HG03159 (cell line): ENCODE results near the gene SH3D21.

Experiments
- ATAC-seq: cut with Tn5 transposase; IDR thresholded peaks from one replicate; pipeline ENCODE4 v1.9.1; 2021; ENCODE audit warnings: mild to moderate bottlenecking, moderate library complexity; ENCODE audit not compliant: unreplicated experiment

SH3D21 gene

GRCh38 chr1:36355811-36356210, 49.6 kb downstream of the SH3D21 start:
- ATAC-seq = no peak

- ATAC-seq = no peak
Measured at GRCh38 chr1:36358514-36359084, 52.4 kb downstream of the SH3D21 start.

GRCh38 chr1:36359383-36359782, 53.2 kb downstream of the SH3D21 start:
- no peak for ATAC-seq

- no peak for ATAC-seq
Measured at GRCh38 chr1:36359911-36360550, 53.9 kb downstream of the SH3D21 start.

GRCh38 chr1:36365381-36365780, 59.2 kb downstream of the SH3D21 start:
- ATAC-seq = no peak

- ATAC-seq = no peak
Measured at GRCh38 chr1:36366091-36366661, 60.0 kb downstream of the SH3D21 start.

GRCh38 chr1:36367066-36367465, 60.9 kb downstream of the SH3D21 start:
- ATAC-seq = no peak

GRCh38 chr1:36367798-36368197, 61.6 kb downstream of the SH3D21 start:
- no peak for ATAC-seq

- ATAC-seq = no peak
Measured at GRCh38 chr1:36369061-36369861, 63.1 kb downstream of the SH3D21 start.
